GM13977 (cell line): ENCODE results near the gene TMEM178B.

Experiments used
- DNase-seq: peaks from one replicate; pipeline ENCODE4 v3.0.0; 2012; ENCODE audit warnings: low spot score
- CTCF ChIP-seq: IDR thresholded peaks from 2 replicates; pipeline ENCODE4 v1.5.1; 2012; ENCODE audit warnings: mild to moderate bottlenecking, control low read depth; ENCODE audit not compliant: insufficient read depth; ENCODE audit errors: extremely low read depth, missing control alignments
- in situ Hi-C: fragments of 300-500 bp; cut with MboI; formaldehyde crosslinking; loops from one replicate; pipeline ENCODE4 v1.12.0; 2022; ENCODE audit warnings: low sequenced_read_pairs, low pct_unique_long_range_greater_than_20kb, mixed read lengths, inconsistent platforms; ENCODE audit not compliant: unreplicated experiment

TMEM178B gene

DNA sequence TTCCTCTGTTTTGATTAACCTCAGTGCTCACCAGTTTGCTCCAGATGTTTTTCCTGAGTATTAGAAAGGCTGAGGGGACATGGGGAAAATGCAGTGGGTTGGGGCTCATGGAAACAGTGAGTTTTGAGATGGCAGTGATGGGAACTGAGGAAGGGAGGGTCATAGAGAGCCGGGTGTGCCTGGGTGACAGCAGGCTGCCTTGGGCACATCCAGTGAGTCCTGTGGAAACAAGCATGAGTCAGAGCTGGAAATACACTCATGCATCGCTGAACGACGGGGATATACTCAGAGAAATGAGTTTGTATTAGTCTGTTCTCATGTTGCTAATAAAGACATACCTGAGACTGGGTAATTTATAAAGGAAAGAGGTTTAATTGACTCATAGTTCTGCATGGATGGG, 202.2 kb downstream of the TMEM178B start:
- in situ Hi-C loops: no loop called here
- DNase-seq: no peak
- TF ChIP-seq CTCF: no peak

GRCh38 chr7:141280100-141280499, 206.2 kb downstream of the TMEM178B start:
- TF ChIP-seq CTCF: no peak
- DNase-seq: no peak
- in situ Hi-C loops: no loop called here

DNA sequence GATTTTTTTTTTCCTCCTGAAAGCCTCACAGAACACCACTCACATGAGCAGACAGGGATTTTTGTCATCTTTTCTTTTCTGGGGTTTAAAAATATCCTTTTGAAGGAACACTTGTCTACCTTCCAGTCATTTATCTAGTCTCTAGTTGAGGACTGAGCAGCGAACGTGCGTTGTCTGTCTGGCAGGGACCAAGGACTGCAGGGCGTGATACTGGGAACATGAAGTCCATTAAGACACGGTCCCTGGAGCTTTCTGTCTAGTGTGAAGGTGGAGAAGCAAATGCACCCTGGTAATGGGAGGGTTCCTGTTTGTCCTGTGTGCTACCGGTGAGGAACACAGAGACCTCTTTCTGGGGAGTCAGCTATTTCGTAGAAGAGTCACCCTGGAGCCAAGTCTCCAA, 207.4 kb downstream of the TMEM178B start:
- in situ Hi-C loops: no loop called here
- no peak for DNase-seq
- no peak for TF ChIP-seq CTCF

GRCh38 chr7:141286522-141286921, 212.7 kb downstream of the TMEM178B start:
- in situ Hi-C loops: no loop called here
- no peak for DNase-seq
- TF ChIP-seq CTCF: no peak

- no peak for DNase-seq
Observed at GRCh38 chr7:141287936-141288335, 214.1 kb downstream of the TMEM178B start.

DNA sequence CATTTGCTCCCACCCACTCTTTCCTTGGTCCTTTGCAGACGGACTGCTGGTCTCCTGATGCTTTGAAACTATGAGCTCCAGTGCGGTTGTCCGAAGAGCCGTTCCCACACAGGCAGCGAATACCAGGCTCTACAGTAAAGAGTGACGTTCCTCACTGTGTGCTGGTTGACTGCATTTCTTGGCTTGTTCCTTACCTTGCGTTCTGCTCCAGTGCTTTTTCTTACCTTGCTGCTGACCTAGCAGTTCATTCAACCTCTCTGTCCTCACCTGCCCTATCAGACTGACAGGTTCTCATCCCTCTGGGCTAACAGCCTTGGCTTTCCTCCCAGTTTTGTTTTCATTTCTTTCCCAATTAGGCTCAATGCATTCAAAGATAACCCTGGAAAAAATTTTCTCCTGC, 214.8 kb downstream of the TMEM178B start:
- no peak for TF ChIP-seq CTCF
- in situ Hi-C loops: no loop called here
- DNase-seq: no peak

More at GRCh38 chr7:141287936-141288335, 214.1 kb downstream of the TMEM178B start:
- in situ Hi-C loops: no loop called here
- TF ChIP-seq CTCF: no peak

DNA sequence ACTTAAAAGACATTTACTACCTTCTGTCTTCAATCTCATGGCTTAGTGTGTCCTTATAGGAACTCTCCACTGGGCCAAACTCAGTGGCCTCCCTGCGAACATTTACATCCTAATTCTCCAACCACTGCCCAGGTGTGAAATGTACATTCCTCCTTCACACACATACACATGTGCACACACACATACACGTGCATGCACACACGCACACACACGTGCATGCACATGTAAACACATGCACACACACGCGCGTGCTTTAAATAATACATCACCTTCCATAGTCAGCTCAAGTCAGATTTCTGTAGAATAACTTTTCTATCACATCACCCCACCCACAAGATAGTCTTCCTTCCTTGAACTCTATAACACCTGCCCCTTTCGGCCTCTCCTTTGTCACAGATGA, 216.5 kb downstream of the TMEM178B start:
- in situ Hi-C loops: no loop called here
- no peak for DNase-seq
- TF ChIP-seq CTCF: no peak
